H1 (cell line): ENCODE results near the gene KREMEN1. TPM values are rescaled to one million over a fixed set of nuclear protein-coding genes. Genes with fewer than 3 reads are reported as not detected.

Experiments used
- CTCF ChIA-PET: fragments of 300-600 bp; sonication (Branson Sonifier 250); formaldehyde crosslinking; loops from one replicate; lab custom pipeline; 2021; ENCODE audit not compliant: partially characterized antibody; lab: Charles Lee
- POLR2A ChIA-PET: fragments of 300-600 bp; sonication (Branson Sonifier 250); formaldehyde crosslinking; loops from one replicate; lab custom pipeline; 2021; ENCODE audit warnings: inconsistent platforms; ENCODE audit not compliant: partially characterized antibody; lab: Charles Lee
- DNase-seq, 2 experiments: peaks; one replicate each; pipeline versions ENCODE4 v3.0.0 to v3.0.0-alpha.2; 2010 to 2022; ENCODE audit warnings: low spot score in 2 of 2, low read depth in 1 of 2, mixed read lengths in 1 of 2
- FAIRE-seq: peaks from 2 replicates; lab custom pipeline; 2011; peaks lifted over from hg19 to GRCh38; lab: Jason Lieb, UNC
- H2AFZ ChIP-seq: 2 replicates; pipeline ENCODE4 v1.8.1; 2012; ENCODE audit warnings: low read length, inconsistent platforms
- H2AK5ac ChIP-seq: 2 replicates; pipeline ENCODE4 v1.6.1; 2013; ENCODE audit warnings: low read depth, low read length
- H2BK120ac ChIP-seq: replicated peaks from 2 replicates; pipeline ENCODE3; 2013; ENCODE audit warnings: low read depth, low read length, inconsistent platforms
- H2BK12ac ChIP-seq: 2 replicates; pipeline ENCODE4 v1.6.1; 2013; ENCODE audit warnings: low read depth, low read length
- H2BK15ac ChIP-seq: 2 replicates; pipeline ENCODE4 v1.6.1; 2013; ENCODE audit warnings: low read length
- H2BK20ac ChIP-seq: 2 replicates; pipeline ENCODE4 v1.6.1; 2013; ENCODE audit warnings: low read length
- H2BK5ac ChIP-seq: 2 replicates; pipeline ENCODE4 v1.6.1; 2013; ENCODE audit warnings: low read depth, low read length
- H3K14ac ChIP-seq: 2 replicates; pipeline ENCODE4 v1.6.1; 2013; ENCODE audit warnings: inconsistent platforms; ENCODE audit not compliant: insufficient read length
- H3K18ac ChIP-seq: 2 replicates; pipeline ENCODE4 v1.6.1; 2013; ENCODE audit warnings: low read length; ENCODE audit errors: extremely low read depth
- H3K23ac ChIP-seq: 2 replicates; pipeline ENCODE4 v1.6.1; 2013; ENCODE audit warnings: inconsistent platforms; ENCODE audit not compliant: insufficient read length
- H3K23me2 ChIP-seq: 2 replicates; pipeline ENCODE4 v1.6.1; 2013; ENCODE audit warnings: low read depth, low read length
- H3K27ac ChIP-seq: 2 replicates; pipeline ENCODE4 v1.6.1; 2011; ENCODE audit warnings: low read depth, low read length, inconsistent platforms
- H3K27me3 ChIP-seq, 4 experiments: replicated peaks in 1 of 4; 1 replicate in 1 of 4; 2 replicates in 3 of 4; pipeline versions ENCODE4 v1.6.1 to v1.8.1; 2011 to 2013; ENCODE audit warnings: low read length in 3 of 4, mild to moderate bottlenecking in 3 of 4, inconsistent platforms in 2 of 4, mixed read lengths in 2 of 4, moderate library complexity in 1 of 4; ENCODE audit not compliant: control insufficient read depth in 3 of 4, insufficient read depth in 3 of 4; ENCODE audit errors: extremely low read depth in 1 of 4
- H3K36me3 ChIP-seq, 4 experiments: 2 replicates each; pipeline versions ENCODE4 v1.6.1 to v1.8.1; 2011 to 2013; ENCODE audit warnings: mild to moderate bottlenecking in 4 of 4, low read length in 3 of 4, moderate library complexity in 2 of 4, control low read depth in 1 of 4, inconsistent platforms in 1 of 4; ENCODE audit not compliant: insufficient read depth in 4 of 4, control insufficient read depth in 2 of 4
- H3K4ac ChIP-seq: replicated peaks from 2 replicates; pipeline ENCODE3; 2013; ENCODE audit warnings: low read length, low read depth, mixed read lengths, inconsistent platforms; ENCODE audit not compliant: insufficient read length
- H3K4me1 ChIP-seq, 4 experiments: replicated peaks in 1 of 4; 1 replicate in 1 of 4; 2 replicates in 3 of 4; pipeline versions ENCODE4 v1.6.1 to v1.8.1; 2011 to 2013; ENCODE audit warnings: low read length in 3 of 4, inconsistent platforms in 2 of 4, mixed read lengths in 1 of 4; ENCODE audit not compliant: insufficient read depth in 4 of 4, control insufficient read depth in 3 of 4
- H3K4me2 ChIP-seq, 2 experiments: 2 replicates each; pipeline versions ENCODE4 v1.6.1 to v1.8.1; 2011 to 2013; ENCODE audit warnings: low read depth in 2 of 2, low read length in 2 of 2, control low read depth in 1 of 2, inconsistent platforms in 1 of 2, mild to moderate bottlenecking in 1 of 2; ENCODE audit not compliant: insufficient read depth in 1 of 2
- H3K4me3 ChIP-seq, 4 experiments: fragments of 200-600, 300-600 bp in 1 of 4; sonication (generic), shearing (Covaris generic), sonication (Bioruptor Twin) in 1 of 4; 2 replicates each; pipeline versions ENCODE4 v1.5.1 to v1.8.1; 2011 to 2016; ENCODE audit warnings: low read length in 4 of 4, low read depth in 3 of 4, control low read depth in 2 of 4, inconsistent platforms in 2 of 4, mild to moderate bottlenecking in 2 of 4, mixed read lengths in 1 of 4, moderate library complexity in 1 of 4; ENCODE audit not compliant: insufficient read depth in 2 of 4; ENCODE audit errors: extremely low read depth in 1 of 4
- H3K56ac ChIP-seq: replicated peaks from 2 replicates; pipeline ENCODE3; 2013; ENCODE audit warnings: low read depth, mild to moderate bottlenecking, mixed read lengths, low read length, inconsistent platforms; ENCODE audit not compliant: insufficient read length
- H3K79me1 ChIP-seq: 2 replicates; pipeline ENCODE4 v1.6.1; 2013; ENCODE audit warnings: low read depth, low read length, control low read depth
- H3K79me2 ChIP-seq, 2 experiments: 2 replicates each; pipeline versions ENCODE4 v1.6.1 to v1.8.1; 2012 to 2013; ENCODE audit warnings: low read length in 2 of 2, mild to moderate bottlenecking in 2 of 2, inconsistent platforms in 1 of 2; ENCODE audit not compliant: insufficient read depth in 2 of 2, control insufficient read depth in 1 of 2
- H3K9ac ChIP-seq, 4 experiments: replicated peaks in 1 of 4; 1 replicate in 1 of 4; 2 replicates in 3 of 4; pipeline versions ENCODE4 v1.6.1 to v1.8.1; 2011 to 2013; ENCODE audit warnings: low read depth in 3 of 4, low read length in 3 of 4, control low read depth in 2 of 4, mild to moderate bottlenecking in 2 of 4, moderate library complexity in 2 of 4, inconsistent platforms in 1 of 4; ENCODE audit errors: extremely low read depth in 1 of 4
- H3K9me3 ChIP-seq, 2 experiments: 2 replicates each; pipeline versions ENCODE4 v1.6.1 to v1.8.1; 2012 to 2013; ENCODE audit warnings: mild to moderate bottlenecking in 2 of 2, moderate library complexity in 2 of 2, control low read depth in 1 of 2, inconsistent platforms in 1 of 2, low read depth in 1 of 2, low read length in 1 of 2, mixed read lengths in 1 of 2; ENCODE audit not compliant: insufficient read depth in 2 of 2
- H4K20me1 ChIP-seq, 2 experiments: replicated peaks in 1 of 2; 2 replicates each; pipeline versions ENCODE3 to v1.8.1; 2011 to 2013; ENCODE audit warnings: inconsistent platforms in 2 of 2, low read length in 2 of 2, mild to moderate bottlenecking in 1 of 2; ENCODE audit not compliant: insufficient read depth in 2 of 2, control insufficient read depth in 1 of 2
- H4K5ac ChIP-seq: 2 replicates; pipeline ENCODE4 v1.6.1; 2013; ENCODE audit warnings: low read length, low read depth, mixed read lengths, inconsistent platforms; ENCODE audit not compliant: insufficient read length
- H4K8ac ChIP-seq: 2 replicates; pipeline ENCODE4 v1.8.0; 2013; ENCODE audit warnings: mild to moderate bottlenecking, moderate library complexity, low read length, inconsistent platforms; ENCODE audit not compliant: insufficient read depth; ENCODE audit errors: extremely low read depth
- H4K91ac ChIP-seq: replicated peaks from 2 replicates; pipeline ENCODE3; 2013; ENCODE audit warnings: low read length, mixed read lengths, inconsistent platforms; ENCODE audit not compliant: insufficient read length
- ASH2L ChIP-seq: fragments of 200-600, 300-600 bp; sonication (generic); IDR thresholded peaks from one replicate; pipeline ENCODE4 v1.7.1; 2017; ENCODE audit warnings: low read length
- ATF3 ChIP-seq: IDR thresholded peaks from 2 replicates; pipeline ENCODE4 v1.6.1; 2011; ENCODE audit warnings: low read depth, mild to moderate bottlenecking, low read length; ENCODE audit not compliant: insufficient read depth
- CHD1 ChIP-seq: IDR thresholded peaks from 2 replicates; pipeline ENCODE4 v1.6.1; 2012; ENCODE audit warnings: low read depth, low read length, improper control_type of control experiment
- CTBP2 ChIP-seq: IDR thresholded peaks from 2 replicates; pipeline ENCODE4 v1.7.0; 2011; ENCODE audit warnings: borderline replicate concordance, mild to moderate bottlenecking, moderate library complexity, mixed read lengths, low read length; ENCODE audit not compliant: insufficient read depth, insufficient read length
- HDAC2 ChIP-seq, 2 experiments: fragments of 300-600 bp in 1 of 2; sonication (generic) in 1 of 2; IDR thresholded peaks; 2 replicates each; pipeline ENCODE4 v1.6.1; 2011 to 2012; ENCODE audit warnings: low read depth in 2 of 2, low read length in 2 of 2, mild to moderate bottlenecking in 2 of 2, moderate library complexity in 2 of 2, borderline replicate concordance in 1 of 2, inconsistent platforms in 1 of 2
- POU5F1 ChIP-seq: IDR thresholded peaks from 2 replicates; pipeline ENCODE4 v1.6.1; 2011; ENCODE audit warnings: low read depth, mild to moderate bottlenecking, low read length, moderate library complexity
- SIRT6 ChIP-seq: IDR thresholded peaks from one replicate; pipeline ENCODE4 v1.7.1; 2012; ENCODE audit warnings: low read length, inconsistent platforms
- SP1 ChIP-seq: IDR thresholded peaks from 2 replicates; pipeline ENCODE4 v1.6.1; 2011; ENCODE audit warnings: low read depth, low read length
- SRF ChIP-seq: IDR thresholded peaks from 2 replicates; pipeline ENCODE4 v1.6.1; 2011; ENCODE audit warnings: mild to moderate bottlenecking, low read depth, low read length, moderate library complexity
- TCF12 ChIP-seq: IDR thresholded peaks from 2 replicates; pipeline ENCODE4 v1.6.1; 2011; ENCODE audit warnings: low read depth, mild to moderate bottlenecking, low read length
- USF2 ChIP-seq: IDR thresholded peaks from 2 replicates; pipeline ENCODE4 v1.6.1; 2011; ENCODE audit warnings: low read length, improper control_type of control experiment
- WGBS, 2 experiments: shearing (Covaris generic) in 1 of 2; methylation state at CpG; one replicate each; pipeline versions ENCODE4 v1.1.6 to v1.1.7; 2013 to 2015; ENCODE audit warnings: low lambda C conversion rate in 2 of 2, mixed read lengths in 2 of 2, inconsistent platforms in 1 of 2, low coverage in 1 of 2, missing lambda C conversion rate in 1 of 2; ENCODE audit not compliant: insufficient replicate concordance in 2 of 2, insufficient coverage in 1 of 2, insufficient read length in 1 of 2; ENCODE audit errors: extremely low coverage in 1 of 2, missing lambda C conversion rate in 1 of 2; 5-methylcytosine and 5-hydroxymethylcytosine counted together
- polyA plus RNA-seq, 7 experiments: library from polyadenylated mRNA; depleted of rRNA in 3 of 7; stranded (reverse) in 5 of 7; unstranded in 2 of 7; fragments of >200 nt in 5 of 7; fragments of 200-250 nt in 2 of 7; gene quantifications; 1 replicate in 5 of 7; 2 replicates in 1 of 7; 4 replicates in 1 of 7; pipeline versions ENCODE4 v1.2.1 to v1.2.3, GENCODE V29; 2011 to 2013; ENCODE audit warnings: missing spikeins in 2 of 7, mixed read lengths in 2 of 7
- total RNA-seq: library from RNA; stranded (reverse); fragmentation: NEBNext Ultra II Directional; extraction: Animal tissue kit (Norgen Biotek cat#: 25700); gene quantifications from 2 replicates; pipeline ENCODE4 v1.2.1, GENCODE V29; 2021

The KREMEN1 gene
- total and polyA plus RNA-seq, 2 of the 8 experiments (the other 6 are each of a cell fraction or from before 2014, with no cell fraction given), result 2.1 to 3.2 TPM

- Histone ChIP-seq H2BK120ac (no peak overlapping the region), H3K27ac (no peak overlapping the region), H3K79me2 (no peaks in the 10 kb centered on the region), H3K9ac (no peak overlapping the region), H2BK5ac (no peak overlapping the region), H3K36me3 (no peaks in the 10 kb centered on the region), H3K23me2 (no peaks in the 10 kb centered on the region), H3K79me1 (no peaks in the 10 kb centered on the region), H3K23ac (no peak overlapping the region), H2AK5ac (no peak overlapping the region), H2BK20ac (no peak overlapping the region), H3K4me1 (no peaks in the 10 kb centered on the region), H3K27me3 (no peaks in the 10 kb centered on the region), H3K4me3 (no peak overlapping the region), H3K4ac (no peak overlapping the region), H3K9me3 (no peaks in the 10 kb centered on the region), H2BK12ac (no peak overlapping the region), H4K20me1 (peaks cover 0 to 1% of the 10 kb centered on the region in 2 experiments), H4K91ac (no peak overlapping the region), H2AFZ (no peak overlapping the region), H3K14ac (no peak overlapping the region), H3K4me2 (no peak overlapping the region), H3K18ac (no peak overlapping the region), H4K5ac (no peak overlapping the region), H2BK15ac (no peak overlapping the region), H4K8ac (no peak overlapping the region), H3K56ac (no peak overlapping the region)
- FAIRE-seq (no peak), DNase-seq (no peak)
- ChIA-PET CTCF (interaction anchor here (0.7 to 3.3 kb wide), 3 partner anchors 12 to 147 kb away, joined by 3 to 19 read pairs (median 4); partner anchors contain the start of gene EMID1), POLR2A (no interaction called here)
- 88% methylated on average over 22 of the region's 22 CpGs; no CpG with 5 or more reads in 1 of the 2 experiments for WGBS, 2 experiments
- TF ChIP-seq CTBP2, result no peak
- TF ChIP-seq USF2, result no peak
- TF ChIP-seq SP1, result no peak
- TF ChIP-seq ASH2L, result no peak
- no peak for TF ChIP-seq HDAC2 (IDR thresholded peaks at IDR 0.05; ENCODE audit: borderline replicate concordance in 1 of 2, low read depth in 2 of 2, low read length in 2 of 2)
- TF ChIP-seq SRF, result no peak
- no peak for TF ChIP-seq CHD1
- TF ChIP-seq ATF3, result no peak
- no peak for TF ChIP-seq POU5F1
- no peak for TF ChIP-seq SIRT6
- no peak for TF ChIP-seq TCF12
Observed at GRCh38 chr22:29167032-29167911, 94.4 kb downstream of the KREMEN1 start.
